ENCODE data around the gene SP110. TPM values are rescaled to one million over a fixed set of nuclear protein-coding genes. Genes with fewer than 3 reads are reported as not detected.
A peak's percentile ranks its signal among the peaks of the same experiment; 100 is the strongest.

Gene SP110
- total and polyA plus RNA-seq, 11 donors = 7.1 to 44.7 (median 8.3) TPM

GRCh38 chr2:230174466-230174865, 45.3 kb downstream of the SP110 start:
- Histone ChIP-seq H3K9me3 (no peaks in the 10 kb centered on the region), H3K27ac (no peak overlapping the region), H3K4me3 (no peak overlapping the region), H3K4me1 (peaks cover 0 to 8% (median 0%) of the 10 kb centered on the region in 12 donors), H3K27me3 (no peaks in the 10 kb centered on the region), H3K36me3 (peaks cover 0 to 96% (median 47%) of the 10 kb centered on the region in 9 donors)
- DNase-seq (no peak), ATAC-seq (no peak)
- TF ChIP-seq CTCF (IDR thresholded peaks at IDR 0.05) (no peak), POLR2A (IDR thresholded peaks at IDR 0.05) (no peak)
- intact Hi-C loops (cut with DNase I) = no loop called here
- 87 to 97% (median 91%) methylated on average over 7 of the region's 7 CpGs for WGBS, 4 donors

- no peaks in the 10 kb centered on the region for H3K9me3 ChIP-seq
- no peak for DNase-seq
- H3K27me3 ChIP-seq = no peaks in the 10 kb centered on the region
- ATAC-seq = no peak
- 95 to 98% (median 96%) methylated on average over 5 to 11 of the region's 11 CpGs for WGBS, 4 donors
- TF ChIP-seq POLR2A (IDR thresholded peaks at IDR 0.05) = no peak
- no peak for TF ChIP-seq CTCF (IDR thresholded peaks at IDR 0.05)
- H3K4me1 ChIP-seq = peaks cover 0 to 8% (median 0%) of the 10 kb centered on the region in 12 donors
- H3K27ac ChIP-seq = no peak overlapping the region
- H3K4me3 ChIP-seq = no peak overlapping the region
- intact Hi-C loops (cut with DNase I) = no loop called here
- peaks cover 0 to 98% (median 34%) of the 10 kb centered on the region in 9 donors for H3K36me3 ChIP-seq
Measured at GRCh38 chr2:230172852-230173251, 46.9 kb downstream of the SP110 start.

- H3K4me1 ChIP-seq = peaks cover 0 to 8% (median 0%) of the 10 kb centered on the region in 12 donors
- intact Hi-C loops (cut with DNase I) = no loop called here
- no peaks in the 10 kb centered on the region for H3K9me3 ChIP-seq
- no peak for DNase-seq
- H3K27ac ChIP-seq = no peak overlapping the region
- WGBS, 4 donors = 95 to 100% (median 98%) methylated on average over 2 to 4 of the region's 4 CpGs
- no peak for TF ChIP-seq POLR2A (IDR thresholded peaks at IDR 0.05)
- no peak for TF ChIP-seq CTCF (IDR thresholded peaks at IDR 0.05)
- no peak overlapping the region for H3K4me3 ChIP-seq
- peaks cover 0 to 98% (median 27%) of the 10 kb centered on the region in 9 donors for H3K36me3 ChIP-seq
- ATAC-seq = no peak
- no peaks in the 10 kb centered on the region for H3K27me3 ChIP-seq
Measured at GRCh38 chr2:230172156-230172555, 47.6 kb downstream of the SP110 start.

- peaks cover 0 to 8% (median 0%) of the 10 kb centered on the region in 12 donors for H3K4me1 ChIP-seq
- 45 to 53% (median 49%) methylated on average over 9 of the region's 9 CpGs for WGBS, 4 donors
- no peaks in the 10 kb centered on the region for H3K27me3 ChIP-seq
- H3K9me3 ChIP-seq = no peaks in the 10 kb centered on the region
- H3K4me3 ChIP-seq = peak overlapping the region in 2 of 12 donors; percentile 2 to 6
- ATAC-seq (peak; percentile 40 to 94 (median 68)), DNase-seq (peak in 2 of 5 donors; percentile 21 to 34)
- H3K27ac ChIP-seq = peak overlapping the region in 10 of 12 donors; percentile 2 to 85 (median 50)
- intact Hi-C loops (cut with DNase I) = no loop called here
- TF ChIP-seq POLR2A (IDR thresholded peaks at IDR 0.05) (no peak), CTCF (IDR thresholded peaks at IDR 0.05) (no peak)
- H3K36me3 ChIP-seq = peaks cover 0 to 92% (median 11%) of the 10 kb centered on the region in 9 donors
Measured at GRCh38 chr2:230170532-230170931, 49.3 kb downstream of the SP110 start.

Data from heart left ventricle (tissue), 16 donors.